Gastroesophageal sphincter (tissue), 4 donors: ENCODE data around the gene MAGEE2. TPM values are rescaled to one million over a fixed set of nuclear protein-coding genes. Genes with fewer than 3 reads are reported as not detected.

ENCODE experiments used
- ATAC-seq: fragments of 150-250 bp; one replicate; pipeline ENCODE4 v1.9.1; 2016; ENCODE audit warnings: mild to moderate bottlenecking, moderate library complexity
- H3K27ac ChIP-seq, 4 donors: fragments of 200-600 bp; sonication (generic) in 3 of 4; 1 replicate in 3 of 4; 2 replicates in 1 of 4; pipeline ENCODE4 v1.5.1; 2016 to 2019
- H3K27me3 ChIP-seq: fragments of 200-600 bp; sonication (generic); one replicate; pipeline ENCODE4 v1.5.1; 2019
- H3K36me3 ChIP-seq, 2 donors: fragments of 200-600 bp; sonication (generic); one replicate each; pipeline ENCODE4 v1.5.1; 2019; ENCODE audit warnings: control low read depth in 1 of 2
- H3K4me1 ChIP-seq, 3 donors: fragments of 200-600 bp; sonication (generic); 1 replicate in 2 of 3; 2 replicates in 1 of 3; pipeline ENCODE4 v1.5.1; 2016 to 2019; ENCODE audit warnings: control low read depth in 2 of 3
- H3K4me3 ChIP-seq, 2 donors: fragments of 200-600 bp; sonication (generic); one replicate each; pipeline ENCODE4 v1.5.1; 2019; ENCODE audit warnings: mild to moderate bottlenecking in 1 of 2, moderate library complexity in 1 of 2
- H3K9me3 ChIP-seq, 3 donors: fragments of 200-600 bp; sonication (generic); one replicate each; pipeline ENCODE4 v1.5.1; 2017 to 2019; ENCODE audit warnings: control low read depth in 2 of 3
- WGBS, 2 donors: methylation state at CpG; one replicate each; pipeline ENCODE4 v1.1.5; 2018; ENCODE audit warnings: low coverage in 1 of 2; 5-methylcytosine and 5-hydroxymethylcytosine counted together
- total RNA-seq, 4 donors: library from RNA; depleted of rRNA; stranded (reverse); fragments of >200 nt; gene quantifications; one replicate each; pipeline ENCODE4 v1.1.0, GENCODE V29; 2016
- TF ChIP-seq, protein P1 (sequence below), 4 experiments: fragments of 200-600 bp in 2 of 4; fragments of 450-650 bp in 2 of 4; sonication (generic) in 1 of 4; IDR thresholded peaks; one replicate each; pipeline ENCODE4 v1.5.1; 2017 to 2019; ENCODE audit warnings: antibody characterized with exemption in 4 of 4, mild to moderate bottlenecking in 2 of 4, moderate library complexity in 2 of 4

Gene MAGEE2
- total RNA-seq, 4 donors from 2014 or later, result not detected

DNA sequence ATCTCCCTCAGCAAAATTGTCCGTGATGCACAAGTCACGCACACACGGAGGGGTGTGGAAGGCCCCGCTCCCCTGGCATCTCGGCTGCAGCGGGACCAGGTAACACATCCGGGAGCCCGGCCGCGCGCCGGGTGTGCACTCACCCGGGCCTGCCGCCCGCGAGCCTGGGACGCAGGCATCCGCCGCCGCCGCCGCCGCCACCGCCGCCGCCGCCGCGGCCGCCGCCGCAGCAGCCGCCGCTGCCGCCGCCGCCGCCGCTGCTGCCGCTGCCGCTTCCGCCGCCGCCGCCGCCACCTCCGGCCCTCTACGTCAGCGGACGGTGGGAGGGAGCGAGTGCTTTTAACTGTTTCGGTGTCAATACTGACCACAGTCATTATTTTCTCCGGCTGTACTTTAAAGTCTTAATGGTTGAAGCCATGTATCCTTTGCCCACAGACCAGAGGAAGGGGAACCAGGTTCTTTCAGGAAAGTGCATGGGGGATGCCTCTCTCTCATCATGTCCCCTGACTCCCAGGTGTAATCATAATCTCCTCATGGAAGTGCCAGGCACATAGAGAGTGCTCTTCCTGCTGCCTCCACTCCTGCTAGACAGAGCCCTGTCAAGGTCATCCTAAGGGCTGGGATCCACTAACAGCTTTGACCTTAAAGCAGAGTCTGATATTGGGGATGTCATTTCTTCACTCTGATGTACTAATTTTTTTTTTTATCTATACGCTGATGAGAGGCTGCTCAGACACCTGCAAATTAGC lies 38.0 kb downstream of the MAGEE2 start:
- peak; percentile 78 for ATAC-seq
- 50% methylated on average over 1 of the region's 54 CpGs; no CpG with 5 or more reads in 1 of the 2 donors for WGBS, 2 donors
- H3K27me3 ChIP-seq, result no peaks in the 10 kb centered on the region
- peaks cover 0 to 6% (median 0%) of the 10 kb centered on the region in 3 donors for H3K4me1 ChIP-seq
- H3K9me3 ChIP-seq, result peaks cover 0 to 40% (median 0%) of the 10 kb centered on the region in 3 donors
- peak overlapping the region in 3 of 4 donors; percentile 66 to 75 (median 74) for H3K27ac ChIP-seq
- peak overlapping the region; percentile 52 to 55 for H3K4me3 ChIP-seq
- no peaks in the 10 kb centered on the region for H3K36me3 ChIP-seq
- TF ChIP-seq, protein P1, sequence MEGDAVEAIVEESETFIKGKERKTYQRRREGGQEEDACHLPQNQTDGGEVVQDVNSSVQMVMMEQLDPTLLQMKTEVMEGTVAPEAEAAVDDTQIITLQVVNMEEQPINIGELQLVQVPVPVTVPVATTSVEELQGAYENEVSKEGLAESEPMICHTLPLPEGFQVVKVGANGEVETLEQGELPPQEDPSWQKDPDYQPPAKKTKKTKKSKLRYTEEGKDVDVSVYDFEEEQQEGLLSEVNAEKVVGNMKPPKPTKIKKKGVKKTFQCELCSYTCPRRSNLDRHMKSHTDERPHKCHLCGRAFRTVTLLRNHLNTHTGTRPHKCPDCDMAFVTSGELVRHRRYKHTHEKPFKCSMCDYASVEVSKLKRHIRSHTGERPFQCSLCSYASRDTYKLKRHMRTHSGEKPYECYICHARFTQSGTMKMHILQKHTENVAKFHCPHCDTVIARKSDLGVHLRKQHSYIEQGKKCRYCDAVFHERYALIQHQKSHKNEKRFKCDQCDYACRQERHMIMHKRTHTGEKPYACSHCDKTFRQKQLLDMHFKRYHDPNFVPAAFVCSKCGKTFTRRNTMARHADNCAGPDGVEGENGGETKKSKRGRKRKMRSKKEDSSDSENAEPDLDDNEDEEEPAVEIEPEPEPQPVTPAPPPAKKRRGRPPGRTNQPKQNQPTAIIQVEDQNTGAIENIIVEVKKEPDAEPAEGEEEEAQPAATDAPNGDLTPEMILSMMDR (IDR thresholded peaks at IDR 0.05), result no peak
